Cardiac fibroblast (primary cell): ENCODE measurements around the gene SFTPA2.

ENCODE experiments used
- DNase-seq, 2 donors: peaks; one replicate each; pipeline versions ENCODE4 v3.0.0 to v3.0.0-alpha.2; 2010; ENCODE audit warnings: low read depth in 2 of 2
- H3K4me3 ChIP-seq, 2 donors: replicated peaks in 1 of 2; 1 replicate in 1 of 2; 2 replicates in 1 of 2; pipeline ENCODE4 v1.5.1; 2011; ENCODE audit warnings: low read depth in 2 of 2, low read length in 2 of 2, mild to moderate bottlenecking in 2 of 2, moderate library complexity in 1 of 2
- TF ChIP-seq, protein P1 (sequence below): IDR thresholded peaks from one replicate; pipeline ENCODE4 v1.5.1; 2011; ENCODE audit warnings: low read depth, mild to moderate bottlenecking, low read length, inconsistent platforms

SFTPA2 gene

DNA sequence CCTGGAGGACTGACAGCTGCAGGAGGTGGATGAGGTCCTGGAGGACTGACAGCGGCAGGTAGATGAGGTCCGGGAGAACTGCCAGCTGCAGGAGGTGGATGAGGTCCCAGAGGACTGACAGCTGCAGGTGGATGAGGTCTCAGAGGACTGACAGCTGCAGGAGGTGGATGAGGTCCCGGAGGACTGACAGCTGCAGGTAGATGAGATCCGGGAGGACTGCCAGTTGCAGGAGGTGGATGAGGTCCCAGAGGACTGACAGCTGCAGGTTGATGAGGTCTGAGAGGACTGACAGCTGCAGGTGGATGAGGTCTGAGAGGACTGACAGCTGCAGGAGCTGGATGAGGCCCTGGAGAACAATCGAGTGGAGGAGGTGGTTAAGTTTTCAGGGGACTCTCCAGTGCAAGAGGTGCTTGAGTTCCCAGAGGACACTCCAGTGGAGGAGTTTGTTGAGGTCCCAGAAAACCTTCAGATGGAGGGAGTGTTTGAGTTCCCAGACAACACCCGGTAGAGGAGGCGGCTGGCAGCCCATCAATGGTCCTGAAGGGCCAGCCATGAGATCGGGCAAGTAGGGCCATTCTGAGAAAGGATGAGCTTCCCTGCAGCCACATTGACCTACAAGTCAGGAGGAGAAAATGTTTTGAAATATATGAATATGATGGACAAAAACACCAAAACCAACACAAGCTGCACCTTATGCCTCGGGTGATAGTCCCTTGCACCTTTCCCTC is 52.6 kb downstream of the SFTPA2 start:
- DNase-seq: no peak
- H3K4me3 ChIP-seq: no peak overlapping the region
- TF ChIP-seq, protein P1, sequence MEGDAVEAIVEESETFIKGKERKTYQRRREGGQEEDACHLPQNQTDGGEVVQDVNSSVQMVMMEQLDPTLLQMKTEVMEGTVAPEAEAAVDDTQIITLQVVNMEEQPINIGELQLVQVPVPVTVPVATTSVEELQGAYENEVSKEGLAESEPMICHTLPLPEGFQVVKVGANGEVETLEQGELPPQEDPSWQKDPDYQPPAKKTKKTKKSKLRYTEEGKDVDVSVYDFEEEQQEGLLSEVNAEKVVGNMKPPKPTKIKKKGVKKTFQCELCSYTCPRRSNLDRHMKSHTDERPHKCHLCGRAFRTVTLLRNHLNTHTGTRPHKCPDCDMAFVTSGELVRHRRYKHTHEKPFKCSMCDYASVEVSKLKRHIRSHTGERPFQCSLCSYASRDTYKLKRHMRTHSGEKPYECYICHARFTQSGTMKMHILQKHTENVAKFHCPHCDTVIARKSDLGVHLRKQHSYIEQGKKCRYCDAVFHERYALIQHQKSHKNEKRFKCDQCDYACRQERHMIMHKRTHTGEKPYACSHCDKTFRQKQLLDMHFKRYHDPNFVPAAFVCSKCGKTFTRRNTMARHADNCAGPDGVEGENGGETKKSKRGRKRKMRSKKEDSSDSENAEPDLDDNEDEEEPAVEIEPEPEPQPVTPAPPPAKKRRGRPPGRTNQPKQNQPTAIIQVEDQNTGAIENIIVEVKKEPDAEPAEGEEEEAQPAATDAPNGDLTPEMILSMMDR: no peak
